Peyer's patch (tissue), 4 donors: Measurements from ENCODE around the gene PCBP3. TPM values are rescaled to one million over a fixed set of nuclear protein-coding genes. Genes with fewer than 3 reads are reported as not detected.

Experiments
- DNase-seq, 3 donors: peaks; one replicate each; pipeline ENCODE4 v3.0.0-alpha.2; 2017 to 2019
- H3K27ac ChIP-seq, 4 donors: fragments of 200-600 bp; sonication (generic); one replicate each; pipeline ENCODE4 v1.5.1; 2016 to 2019
- H3K27me3 ChIP-seq, 2 donors: fragments of 200-600 bp; sonication (generic); one replicate each; pipeline ENCODE4 v1.5.1; 2019
- H3K36me3 ChIP-seq, 3 donors: fragments of 200-600 bp; sonication (generic); one replicate each; pipeline ENCODE4 v1.5.1; 2016 to 2019
- H3K4me1 ChIP-seq, 4 donors: fragments of 200-600 bp; sonication (generic); one replicate each; pipeline ENCODE4 v1.5.1; 2016 to 2019
- H3K4me3 ChIP-seq, 4 donors: fragments of 200-600 bp; sonication (generic); 1 replicate in 3 of 4; 2 replicates in 1 of 4; pipeline ENCODE4 v1.5.1; 2016 to 2019; ENCODE audit warnings: mild to moderate bottlenecking in 1 of 4
- H3K9me3 ChIP-seq, 4 donors: fragments of 200-600 bp; sonication (generic); one replicate each; pipeline ENCODE4 v1.5.1; 2016 to 2019; ENCODE audit warnings: mild to moderate bottlenecking in 1 of 4
- POLR2A ChIP-seq, 2 donors: fragments of 450-650 bp; IDR thresholded peaks; one replicate each; pipeline ENCODE4 v1.5.1; 2017; ENCODE audit warnings: antibody characterized with exemption in 2 of 2, mild to moderate bottlenecking in 2 of 2, moderate library complexity in 2 of 2
- total RNA-seq, 4 donors: library from RNA; depleted of rRNA; stranded (reverse); fragments of >200 nt; gene quantifications; one replicate each; pipeline ENCODE4 v1.1.0, GENCODE V29; 2016
- TF ChIP-seq, protein P1 (sequence below), 6 experiments: fragments of 450-650 bp in 4 of 6; fragments of 200-600 bp in 2 of 6; sonication (generic) in 1 of 6; IDR thresholded peaks; one replicate each; pipeline ENCODE4 v1.5.1; 2017 to 2019; ENCODE audit warnings: antibody characterized with exemption in 6 of 6, mild to moderate bottlenecking in 3 of 6, moderate library complexity in 1 of 6

Gene PCBP3
- total RNA-seq, 4 donors from 2014 or later = 1.1 to 6.0 (median 4.4) TPM; not detected in 1

DNA sequence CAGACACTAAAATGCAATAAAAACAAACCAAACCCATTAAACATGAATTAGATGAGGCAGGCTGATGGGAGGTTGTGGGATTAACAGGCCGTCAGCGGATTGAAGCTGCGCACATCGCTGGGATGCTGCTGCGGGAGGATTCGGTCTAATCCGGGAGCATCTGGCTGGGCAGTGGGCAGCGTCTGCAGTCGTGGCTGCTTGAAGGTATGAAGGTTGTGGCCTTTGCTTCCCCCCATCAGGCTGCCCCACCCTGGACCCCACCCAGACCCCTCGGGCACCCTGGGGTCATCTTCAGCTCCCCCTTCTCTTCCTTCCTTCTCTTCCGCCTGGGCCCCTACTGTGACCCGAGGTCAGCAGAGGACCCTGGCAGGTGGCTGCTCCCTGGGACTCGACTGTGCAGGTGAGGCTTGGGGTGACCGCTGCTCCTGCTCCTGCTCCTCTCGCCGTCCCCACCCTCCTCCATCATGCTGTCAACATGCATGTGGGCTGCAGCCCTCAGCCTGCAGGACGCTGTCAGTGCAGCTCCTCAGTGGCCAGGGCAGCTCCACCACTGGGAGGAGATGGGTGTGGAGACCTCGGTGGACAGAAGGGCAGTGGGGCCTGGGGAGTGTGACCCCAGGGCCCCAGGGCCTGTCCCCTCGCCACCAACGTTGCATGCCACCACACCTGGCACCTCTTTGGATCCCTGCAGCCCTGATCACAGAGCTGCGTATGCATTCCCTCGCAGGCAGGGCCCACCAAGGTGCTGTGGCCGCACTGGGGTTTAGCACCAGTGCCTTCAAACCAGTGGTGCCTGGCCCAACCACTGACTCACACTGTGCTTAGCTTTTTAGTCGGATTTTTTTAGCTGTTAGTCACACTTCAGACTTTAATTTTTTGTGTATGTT is 225.8 kb downstream of the PCBP3 start:
- peak in 1 of 3 donors; percentile 34 for DNase-seq
- TF ChIP-seq, protein P1, sequence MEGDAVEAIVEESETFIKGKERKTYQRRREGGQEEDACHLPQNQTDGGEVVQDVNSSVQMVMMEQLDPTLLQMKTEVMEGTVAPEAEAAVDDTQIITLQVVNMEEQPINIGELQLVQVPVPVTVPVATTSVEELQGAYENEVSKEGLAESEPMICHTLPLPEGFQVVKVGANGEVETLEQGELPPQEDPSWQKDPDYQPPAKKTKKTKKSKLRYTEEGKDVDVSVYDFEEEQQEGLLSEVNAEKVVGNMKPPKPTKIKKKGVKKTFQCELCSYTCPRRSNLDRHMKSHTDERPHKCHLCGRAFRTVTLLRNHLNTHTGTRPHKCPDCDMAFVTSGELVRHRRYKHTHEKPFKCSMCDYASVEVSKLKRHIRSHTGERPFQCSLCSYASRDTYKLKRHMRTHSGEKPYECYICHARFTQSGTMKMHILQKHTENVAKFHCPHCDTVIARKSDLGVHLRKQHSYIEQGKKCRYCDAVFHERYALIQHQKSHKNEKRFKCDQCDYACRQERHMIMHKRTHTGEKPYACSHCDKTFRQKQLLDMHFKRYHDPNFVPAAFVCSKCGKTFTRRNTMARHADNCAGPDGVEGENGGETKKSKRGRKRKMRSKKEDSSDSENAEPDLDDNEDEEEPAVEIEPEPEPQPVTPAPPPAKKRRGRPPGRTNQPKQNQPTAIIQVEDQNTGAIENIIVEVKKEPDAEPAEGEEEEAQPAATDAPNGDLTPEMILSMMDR (IDR thresholded peaks at IDR 0.05) = no peak
- TF ChIP-seq POLR2A (IDR thresholded peaks at IDR 0.05) = no peak
- Histone ChIP-seq H3K9me3 (no peaks in the 10 kb centered on the region), H3K27me3 (no peaks in the 10 kb centered on the region), H3K4me3 (no peak overlapping the region), H3K27ac (no peak overlapping the region), H3K36me3 (no peaks in the 10 kb centered on the region), H3K4me1 (no peaks in the 10 kb centered on the region)

DNA sequence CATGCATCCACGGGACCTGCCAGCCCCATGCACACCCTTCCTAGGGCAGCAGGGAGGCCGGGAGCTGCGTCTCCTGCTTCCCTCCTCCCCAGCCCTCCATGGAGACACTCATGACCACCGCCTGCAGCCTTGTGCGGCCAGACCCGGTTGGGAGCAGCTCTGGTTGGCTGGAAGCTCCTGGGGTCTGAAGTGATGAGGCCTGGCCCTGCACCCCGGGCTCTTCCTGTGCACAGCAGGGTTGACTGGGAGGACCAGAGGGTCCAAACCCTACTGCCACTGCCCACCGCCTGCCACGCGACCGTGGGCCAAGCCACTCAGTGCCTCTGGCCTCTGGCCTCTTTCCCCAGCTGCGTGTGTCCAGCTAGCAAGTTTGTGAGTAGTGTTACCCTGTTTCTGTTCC is 226.9 kb downstream of the PCBP3 start:
- Histone ChIP-seq H3K36me3 (no peaks in the 10 kb centered on the region), H3K4me1 (no peaks in the 10 kb centered on the region), H3K4me3 (no peak overlapping the region), H3K27ac (no peak overlapping the region), H3K9me3 (no peaks in the 10 kb centered on the region), H3K27me3 (no peaks in the 10 kb centered on the region)
- TF ChIP-seq, protein P1 (IDR thresholded peaks at IDR 0.05) = no peak
- no peak for TF ChIP-seq POLR2A (IDR thresholded peaks at IDR 0.05)
- DNase-seq = no peak

DNA sequence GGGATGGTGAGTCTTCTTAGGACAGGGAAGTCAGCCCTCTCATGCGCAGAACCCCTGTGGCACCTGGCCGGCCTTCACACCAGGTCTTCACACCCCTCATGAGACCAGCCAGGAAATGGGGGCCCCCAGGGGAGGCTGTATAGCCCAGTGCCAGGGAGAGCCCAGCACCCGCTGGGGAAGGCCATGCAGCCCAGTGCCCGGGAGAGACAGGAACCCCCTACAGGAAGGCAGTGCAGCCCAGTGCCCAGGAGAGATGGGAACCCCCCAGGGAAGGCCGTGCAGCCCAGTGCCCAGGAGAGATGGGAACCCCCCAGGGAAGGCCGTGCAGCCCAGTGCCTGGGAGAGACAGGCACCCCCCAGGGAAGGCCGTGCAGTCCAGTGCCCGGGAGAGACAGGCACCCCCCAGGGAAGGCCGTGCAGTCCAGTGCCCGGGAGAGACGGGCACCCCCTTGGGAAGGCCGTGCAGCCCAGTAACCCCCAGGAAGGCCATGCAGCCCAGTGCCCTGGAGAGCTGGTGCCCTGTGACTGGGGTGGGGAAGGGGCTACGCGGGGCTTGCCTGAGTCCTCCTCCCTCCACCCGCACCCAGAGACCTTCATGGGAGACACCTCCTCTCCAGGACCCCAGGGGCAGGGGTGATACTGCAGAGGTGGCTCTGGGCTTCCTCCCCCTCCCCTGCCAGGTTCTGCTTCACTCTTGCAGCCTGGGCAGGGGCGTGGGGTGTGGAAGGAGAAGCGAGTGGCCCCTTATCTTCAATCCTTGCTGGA is 227.5 kb downstream of the PCBP3 start:
- Histone ChIP-seq H3K9me3 (no peaks in the 10 kb centered on the region), H3K27ac (no peak overlapping the region), H3K36me3 (no peaks in the 10 kb centered on the region), H3K27me3 (no peaks in the 10 kb centered on the region), H3K4me1 (no peaks in the 10 kb centered on the region), H3K4me3 (no peak overlapping the region)
- TF ChIP-seq, protein P1 (IDR thresholded peaks at IDR 0.05) = no peak
- no peak for TF ChIP-seq POLR2A (IDR thresholded peaks at IDR 0.05)
- peak in 1 of 3 donors; percentile 44 for DNase-seq

DNA sequence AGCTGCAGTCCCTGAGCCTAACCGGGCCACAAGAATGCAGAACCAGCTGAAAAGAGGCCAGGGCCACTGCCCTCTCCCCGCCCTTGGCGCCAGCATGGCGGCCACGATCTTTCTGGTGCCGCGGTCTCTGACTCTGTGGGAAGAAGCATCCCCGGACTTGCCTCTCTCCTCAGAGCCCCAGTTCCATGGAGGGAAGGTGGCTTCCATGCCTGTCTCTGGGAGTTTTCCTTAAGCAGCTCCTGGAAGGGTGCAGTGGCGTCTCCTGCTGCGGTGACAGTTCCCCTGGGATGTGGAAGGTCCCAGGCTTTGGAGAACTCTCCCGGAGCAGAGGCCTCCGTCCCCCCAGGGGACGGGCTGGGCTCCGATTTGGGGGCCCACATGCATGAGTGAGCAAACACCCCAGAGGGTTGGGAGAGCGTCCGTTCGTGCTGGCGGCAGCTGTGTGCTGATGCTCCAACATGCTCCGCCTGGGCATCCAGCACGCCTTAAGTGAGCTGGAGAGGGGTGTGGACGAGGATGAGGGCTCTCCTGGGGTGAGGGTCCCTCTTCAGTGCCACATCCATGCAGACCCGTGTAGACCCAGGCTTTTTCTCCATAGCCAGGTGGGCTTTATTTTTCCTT is 228.2 kb downstream of the PCBP3 start:
- Histone ChIP-seq H3K4me3 (no peak overlapping the region), H3K27me3 (no peaks in the 10 kb centered on the region), H3K9me3 (no peaks in the 10 kb centered on the region), H3K27ac (no peak overlapping the region), H3K36me3 (no peaks in the 10 kb centered on the region), H3K4me1 (no peaks in the 10 kb centered on the region)
- no peak for DNase-seq
- TF ChIP-seq, protein P1 (IDR thresholded peaks at IDR 0.05) = no peak
- TF ChIP-seq POLR2A (IDR thresholded peaks at IDR 0.05) = no peak

DNA sequence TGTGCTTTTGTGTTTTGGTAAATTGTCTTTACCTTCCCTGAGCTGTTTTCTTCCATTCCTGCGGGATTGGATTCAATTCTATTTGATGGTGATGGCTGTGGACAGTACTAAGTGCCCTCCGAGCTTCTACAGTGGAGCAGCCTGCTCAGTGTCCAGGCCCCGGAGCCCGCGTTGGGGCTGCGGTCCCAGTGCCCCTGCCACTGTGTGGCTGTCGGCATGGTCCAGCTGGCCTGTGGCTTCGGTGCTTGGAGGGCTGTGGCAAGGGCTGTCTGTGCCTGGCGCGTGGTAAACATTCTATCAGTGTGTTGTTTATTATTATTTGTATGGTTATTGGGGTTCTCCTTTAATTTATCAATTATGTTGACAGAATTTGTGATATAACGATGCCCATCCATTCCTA is 228.9 kb downstream of the PCBP3 start:
- Histone ChIP-seq H3K27me3 (no peaks in the 10 kb centered on the region), H3K9me3 (no peaks in the 10 kb centered on the region), H3K4me3 (no peak overlapping the region), H3K27ac (no peak overlapping the region), H3K36me3 (no peaks in the 10 kb centered on the region), H3K4me1 (no peaks in the 10 kb centered on the region)
- peak in 1 of 3 donors; percentile 14 for DNase-seq
- TF ChIP-seq POLR2A (IDR thresholded peaks at IDR 0.05) = no peak
- TF ChIP-seq, protein P1 (IDR thresholded peaks at IDR 0.05) = no peak
